HG03175 (cell line): ENCODE results near the gene RAB40C.

Source experiments
- ATAC-seq: cut with Tn5 transposase; IDR thresholded peaks from one replicate; pipeline ENCODE4 v1.9.1; 2021; ENCODE audit warnings: mild to moderate bottlenecking, moderate library complexity; ENCODE audit not compliant: unreplicated experiment

The RAB40C gene

GRCh38 chr16:608019-608418 is 18.2 kb downstream of the RAB40C start:
- ATAC-seq, result no peak

DNA sequence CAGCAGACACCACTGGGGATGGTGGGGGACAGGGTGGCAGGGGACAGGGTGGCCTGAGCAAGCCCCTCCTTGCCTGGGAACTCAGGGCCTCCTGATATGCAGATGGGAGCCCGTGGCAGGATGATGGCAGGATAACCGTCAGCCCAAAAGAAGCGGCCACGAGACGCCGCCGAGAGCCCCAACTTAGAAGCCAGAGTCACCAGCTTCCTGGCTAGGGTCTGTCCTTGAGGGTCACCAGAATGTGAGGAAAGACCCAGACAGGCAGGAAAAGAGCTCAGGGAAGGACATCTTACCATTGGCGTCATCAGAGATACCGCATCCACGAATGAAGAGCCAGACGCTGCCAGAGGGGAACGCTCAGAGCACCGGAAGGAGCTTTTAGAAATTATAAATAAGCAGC is 19.4 kb downstream of the RAB40C start:
- no peak for ATAC-seq

DNA sequence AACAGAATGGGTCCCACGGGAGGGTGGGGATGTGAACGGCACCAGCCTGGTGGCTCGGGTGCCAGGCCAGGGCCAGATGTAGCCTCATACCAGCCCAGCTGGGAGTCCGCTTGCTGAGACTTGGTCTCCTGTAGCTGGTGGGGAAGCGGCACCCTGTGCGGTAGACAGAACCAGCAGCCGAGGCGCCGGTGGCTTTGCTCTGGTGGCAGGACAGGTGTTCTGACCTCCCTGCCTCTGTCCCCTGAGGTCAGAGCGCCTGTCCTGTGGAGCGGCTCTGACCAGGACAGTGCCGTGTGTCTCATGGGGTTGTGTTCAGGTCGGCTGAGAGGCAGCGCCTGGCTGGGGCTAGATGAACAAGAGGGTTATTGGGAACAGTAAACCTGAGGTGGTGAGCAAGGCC is 20.1 kb downstream of the RAB40C start:
- ATAC-seq, result no peak

- no peak for ATAC-seq
Measured at GRCh38 chr16:610513-611381, 20.9 kb downstream of the RAB40C start.

GRCh38 chr16:615122-615521 is 25.3 kb downstream of the RAB40C start:
- ATAC-seq, result no peak

- no peak for ATAC-seq
Measured at GRCh38 chr16:616733-617586, 27.1 kb downstream of the RAB40C start.

- ATAC-seq, result no peak
Measured at GRCh38 chr16:617855-618254, 28.0 kb downstream of the RAB40C start.

- no peak for ATAC-seq
Measured at GRCh38 chr16:619476-620100, 29.7 kb downstream of the RAB40C start.

DNA sequence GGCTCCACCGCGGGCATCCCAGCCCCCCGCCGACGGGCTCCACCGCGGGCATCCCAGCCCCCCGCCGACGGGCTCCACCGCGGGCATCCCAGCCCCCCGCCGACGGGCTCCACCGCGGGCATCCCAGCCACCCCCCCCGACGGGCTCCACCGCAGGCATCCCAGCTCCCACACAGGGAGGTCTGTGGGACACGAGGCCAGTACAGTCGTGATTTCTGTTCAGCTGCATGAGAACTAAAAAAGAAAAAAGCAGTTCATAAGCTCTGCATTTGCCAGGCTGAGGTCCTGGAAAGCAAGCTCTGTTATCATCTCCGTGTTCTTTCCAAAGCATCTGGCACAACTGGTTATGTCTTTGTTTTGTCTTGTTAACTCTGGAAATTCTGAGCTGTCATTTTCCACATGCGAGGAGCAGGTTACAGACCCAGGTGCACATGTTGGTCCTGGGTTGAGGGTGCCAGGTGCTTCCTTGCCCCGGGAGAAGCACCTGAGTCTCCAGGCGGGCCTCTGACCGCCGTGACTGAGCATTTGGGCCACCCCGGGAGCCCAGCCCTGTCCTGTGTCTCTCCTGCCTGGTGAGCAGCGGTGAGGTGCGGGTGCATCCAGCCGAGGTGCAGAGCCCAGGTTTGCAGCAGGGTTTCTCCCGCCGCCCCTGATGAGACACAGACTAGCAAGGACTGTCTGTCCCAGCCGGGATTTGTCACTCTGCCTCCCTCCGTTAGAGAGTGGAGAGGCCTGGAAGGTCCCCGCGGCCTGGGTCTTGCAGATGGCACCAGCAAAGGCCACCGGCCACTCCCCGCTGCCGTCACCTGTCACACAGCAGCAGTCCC is 31.0 kb downstream of the RAB40C start:
- ATAC-seq, result no peak

DNA sequence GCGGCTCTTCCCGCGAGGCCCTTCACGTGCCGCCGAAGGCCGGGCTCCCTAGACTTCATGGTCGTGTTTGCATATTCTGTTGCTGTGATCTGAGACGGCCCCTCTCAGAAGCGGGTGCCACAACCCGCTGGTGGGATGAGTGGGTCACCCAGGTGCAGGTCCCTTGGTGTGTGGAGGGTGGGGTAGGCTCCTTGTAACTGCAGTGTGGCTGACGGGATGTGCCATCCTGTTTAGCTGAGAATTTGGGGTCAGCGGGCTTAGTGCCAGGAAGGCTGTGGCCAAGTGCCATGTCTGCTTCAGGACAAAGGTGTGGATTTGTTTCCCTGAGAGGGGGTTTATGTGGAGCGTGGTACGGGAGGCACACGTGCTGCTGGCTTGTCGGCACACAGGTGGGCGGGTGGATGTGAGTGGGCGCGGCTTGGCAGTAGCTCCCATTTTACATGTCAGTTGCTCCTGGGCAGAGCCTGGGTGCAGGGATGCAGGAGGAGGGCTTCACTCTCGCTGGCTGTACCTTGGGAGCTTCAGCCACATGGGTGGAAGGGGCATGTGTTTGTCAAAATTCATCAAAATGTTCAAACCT is 31.8 kb downstream of the RAB40C start:
- no peak for ATAC-seq

DNA sequence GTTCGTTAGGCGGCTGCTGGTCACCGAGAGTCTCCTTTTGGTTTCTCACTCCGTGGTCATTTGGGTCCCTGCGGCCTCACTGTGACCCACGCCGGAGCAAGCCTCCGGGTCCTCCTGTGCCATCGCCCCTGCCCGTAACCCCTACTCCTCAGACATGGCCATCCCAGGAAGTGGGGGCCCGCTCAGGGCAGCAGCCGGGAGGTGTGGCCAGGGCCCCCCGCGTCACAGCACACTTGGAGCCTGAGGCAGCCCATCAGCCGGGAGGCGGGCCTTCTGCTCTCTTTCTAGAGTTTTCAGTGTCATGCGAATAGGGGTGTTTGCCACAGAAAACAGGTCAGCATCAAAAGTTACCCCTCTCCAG is 33.0 kb downstream of the RAB40C start:
- ATAC-seq, result no peak

GRCh38 chr16:624526-625070 is 34.7 kb downstream of the RAB40C start:
- no peak for ATAC-seq

GRCh38 chr16:625117-625976 is 35.5 kb downstream of the RAB40C start:
- ATAC-seq, result no peak

GRCh38 chr16:625977-626765 is 36.3 kb downstream of the RAB40C start:
- no peak for ATAC-seq

- no peak for ATAC-seq
Measured at GRCh38 chr16:626787-627453, 37.1 kb downstream of the RAB40C start.

DNA sequence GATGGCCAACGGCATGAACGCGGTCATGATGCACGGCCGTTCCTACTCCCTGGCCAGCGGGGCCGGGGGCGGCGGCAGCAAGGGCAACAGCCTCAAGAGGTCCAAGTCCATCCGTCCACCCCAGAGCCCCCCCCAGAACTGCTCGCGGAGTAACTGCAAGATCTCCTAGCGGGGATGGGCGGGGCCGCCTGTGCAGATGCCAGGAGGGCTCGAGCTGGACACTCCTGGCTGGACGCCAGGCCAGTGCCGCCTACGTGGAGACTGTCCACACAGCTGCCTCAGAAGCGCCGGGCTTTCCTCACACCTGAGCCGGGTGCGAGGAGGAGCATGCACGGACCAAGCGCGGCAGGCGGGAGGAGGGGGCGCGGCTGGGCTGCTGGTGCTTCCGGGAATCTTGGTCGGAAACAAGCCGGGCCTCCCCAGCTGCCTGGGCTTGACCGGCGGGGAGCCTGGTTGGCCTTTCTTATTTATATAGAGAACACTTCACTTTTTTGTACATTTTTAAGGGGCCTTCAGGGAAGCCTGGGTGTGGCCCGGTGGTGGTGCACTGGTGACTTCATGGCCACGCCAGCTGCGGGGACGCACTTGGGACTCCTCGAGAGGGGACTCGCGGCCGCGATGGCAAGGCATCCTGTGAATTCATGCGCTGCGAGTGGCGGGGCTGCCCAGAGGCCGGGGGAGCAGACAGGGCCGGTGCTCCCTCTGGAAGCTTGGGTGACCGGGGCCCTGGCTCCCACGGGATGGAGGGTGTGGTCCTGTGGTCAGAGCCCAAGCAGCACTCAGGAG is 37.8 kb downstream of the RAB40C start:
- no peak for ATAC-seq
